K562 (cell line): ENCODE measurements around the gene CMSS1. TPM values are rescaled to one million over a fixed set of nuclear protein-coding genes. Genes with fewer than 3 reads are reported as not detected.
A peak's percentile ranks its signal among the peaks of the same experiment; 100 is the strongest.

Experiments
- CEBPB ChIP-seq: fragments of 450-650 bp; IDR thresholded peaks from 2 replicates; pipeline ENCODE4 v1.6.1; 2016; ENCODE audit warnings: missing genetic modification characterization, missing compliant biosample characterization
- E4F1 ChIP-seq: fragments of 250-450 bp; sonication (Bioruptor Pico); IDR thresholded peaks from 2 replicates; pipeline ENCODE4 v1.5.0; 2021; ENCODE audit warnings: mild to moderate bottlenecking, borderline replicate concordance
- POLR3A ChIP-seq: IDR thresholded peaks from 2 replicates; pipeline ENCODE4 v1.6.1; 2011; ENCODE audit warnings: borderline replicate concordance, mild to moderate bottlenecking, moderate library complexity; ENCODE audit not compliant: insufficient read length, insufficient read depth; ENCODE audit errors: extremely low read depth
- PRMT5 ChIP-seq: sonication (generic); formaldehyde crosslinking; IDR thresholded peaks from 2 replicates; pipeline ENCODE4 v1.5.0; 2020; ENCODE audit warnings: missing genetic modification reagents
- RBM39 ChIP-seq: fragments of 200-400 bp; formaldehyde crosslinking; optimal IDR thresholded peaks from 2 replicates; pipeline ENCODE3; 2018; ENCODE audit warnings: low read depth, low read length
- RREB1 ChIP-seq: fragments of 250-450 bp; sonication (Bioruptor Pico); IDR thresholded peaks from 2 replicates; pipeline ENCODE4 v1.4.0; 2020
- SIRT6 ChIP-seq: IDR thresholded peaks from one replicate; pipeline ENCODE4 v1.6.1; 2012; ENCODE audit warnings: low read depth, mild to moderate bottlenecking, control low read depth, inconsistent platforms, low read length, moderate library complexity
- SPI1 ChIP-seq: IDR thresholded peaks from 2 replicates; pipeline ENCODE4 v1.6.1; 2011; ENCODE audit warnings: low read depth, low read length, control low read depth, borderline replicate concordance
- TFAP4 ChIP-seq: sonication (generic); formaldehyde crosslinking; IDR thresholded peaks from 2 replicates; pipeline ENCODE4 v1.8.0; 2022; ENCODE audit warnings: missing genetic modification reagents, mild to moderate bottlenecking, moderate library complexity, borderline replicate concordance
- ZBTB17 ChIP-seq: fragments of 450-650 bp; formaldehyde crosslinking; IDR thresholded peaks from 2 replicates; pipeline ENCODE4 v1.4.0; 2020; ENCODE audit warnings: mild to moderate bottlenecking
- ZNF197 ChIP-seq: fragments of 200-800 bp; sonication (Bioruptor generic); IDR thresholded peaks from 2 replicates; pipeline ENCODE4 v1.6.1; 2016; ENCODE audit warnings: low read depth, missing genetic modification characterization, missing compliant biosample characterization
- ZNF778 ChIP-seq: fragments of 450-650 bp; formaldehyde crosslinking; IDR thresholded peaks from 2 replicates; pipeline ENCODE4 v1.4.0; 2020; ENCODE audit warnings: mild to moderate bottlenecking, moderate library complexity
- polyA plus RNA-seq, 8 experiments: library from polyadenylated mRNA; depleted of rRNA in 4 of 8; stranded (reverse) in 5 of 8; unstranded in 3 of 8; fragments of >200 nt; fragmentation: Nextera tagmentation in 2 of 8; fragmentation: Illumina TruSeq in 1 of 8; extraction: Ambion mirVana in 2 of 8; extraction: Trizol in 1 of 8; gene quantifications; 2 replicates each; pipeline versions ENCODE4 v1.2.1 to v1.2.3, GENCODE V29; 2011 to 2014; ENCODE audit warnings: inconsistent platforms in 1 of 8, missing spikeins in 1 of 8
- total RNA-seq, 7 experiments: library from RNA; depleted of rRNA in 6 of 7; stranded (reverse); fragments of >200 nt in 6 of 7; fragmentation: Illumina TruSeq in 2 of 7; extraction: Trizol in 2 of 7; gene quantifications; 2 replicates each; pipeline versions ENCODE4 v1.2.1 to v1.2.3, GENCODE V29; 2011 to 2021; ENCODE audit warnings: low replicate concordance in 1 of 7

CMSS1 gene
- total and polyA plus RNA-seq, 9 of the 15 experiments (the other 6 are each of a cell fraction or from before 2014, with no cell fraction given): 46.9 to 109 (median 72.3) TPM

- TF ChIP-seq RREB1 (CRISPR knock-in tag) (peak; percentile 100), ZBTB17 (peak; percentile 98), SPI1 (no peak), TFAP4 (CRISPR knock-in tag) (no peak), CEBPB (tag) (peak; percentile 38; the same call in 1 of the 2 replicates), ZNF778 (CRISPR knock-in tag) (no peak), E4F1 (CRISPR knock-in tag) (peak; percentile 91; the same call in 1 of the 2 replicates), POLR3A (no peak), PRMT5 (CRISPR knock-in tag) (no peak), ZNF197 (peak; percentile 100), RBM39 (no peak), SIRT6 (no peak)
Measured at GRCh38 chr3:99776516-99777209, 41.0 kb upstream of the CMSS1 start (continued).
